ENCODE data around the gene CHURC1. TPM values are rescaled to one million over a fixed set of nuclear protein-coding genes. Genes with fewer than 3 reads are reported as not detected.

CHURC1 gene
- total RNA-seq, 1 donor from 2014 or later: 57.9 TPM

GRCh38 chr14:64971943-64972791 is 57.9 kb downstream of the CHURC1 start, which contains the start of gene RAB15:
Gene RAB15 (minus strand): TSS chr14:64972336. CDS start chr14:64972076, 260 bp downstream.
- TF ChIP-seq POLR2A (IDR thresholded peaks at IDR 0.05): no peak
- no peak for TF ChIP-seq POLR2AphosphoS5 (IDR thresholded peaks at IDR 0.05; ENCODE audit: insufficient read depth in 1 of 2, low read depth in 1 of 2)
- TF ChIP-seq, protein P1, sequence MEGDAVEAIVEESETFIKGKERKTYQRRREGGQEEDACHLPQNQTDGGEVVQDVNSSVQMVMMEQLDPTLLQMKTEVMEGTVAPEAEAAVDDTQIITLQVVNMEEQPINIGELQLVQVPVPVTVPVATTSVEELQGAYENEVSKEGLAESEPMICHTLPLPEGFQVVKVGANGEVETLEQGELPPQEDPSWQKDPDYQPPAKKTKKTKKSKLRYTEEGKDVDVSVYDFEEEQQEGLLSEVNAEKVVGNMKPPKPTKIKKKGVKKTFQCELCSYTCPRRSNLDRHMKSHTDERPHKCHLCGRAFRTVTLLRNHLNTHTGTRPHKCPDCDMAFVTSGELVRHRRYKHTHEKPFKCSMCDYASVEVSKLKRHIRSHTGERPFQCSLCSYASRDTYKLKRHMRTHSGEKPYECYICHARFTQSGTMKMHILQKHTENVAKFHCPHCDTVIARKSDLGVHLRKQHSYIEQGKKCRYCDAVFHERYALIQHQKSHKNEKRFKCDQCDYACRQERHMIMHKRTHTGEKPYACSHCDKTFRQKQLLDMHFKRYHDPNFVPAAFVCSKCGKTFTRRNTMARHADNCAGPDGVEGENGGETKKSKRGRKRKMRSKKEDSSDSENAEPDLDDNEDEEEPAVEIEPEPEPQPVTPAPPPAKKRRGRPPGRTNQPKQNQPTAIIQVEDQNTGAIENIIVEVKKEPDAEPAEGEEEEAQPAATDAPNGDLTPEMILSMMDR (IDR thresholded peaks at IDR 0.05): no peak
- intact Hi-C loops (cut with DNase I): no loop called here
- H3K27ac ChIP-seq: peak within 1 kb of the TSS; percentile 67
- H3K36me3 ChIP-seq: no peaks in the 10 kb centered on the region
- no peaks in the 10 kb centered on the region for H3K27me3 ChIP-seq
- H3K9me3 ChIP-seq: no peaks in the 10 kb centered on the region
- peaks cover 17% of the 10 kb centered on the region for H3K4me1 ChIP-seq
- H3K4me3 ChIP-seq: peak within 1 kb of the TSS; percentile 74 to 76
- no peak for DNase-seq (ENCODE audit: extremely low spot score in 2 of 2)

GRCh38 chr14:64973026-64973442 is 58.8 kb downstream of the CHURC1 start:
- intact Hi-C loops (cut with DNase I): no loop called here
- no peaks in the 10 kb centered on the region for H3K27me3 ChIP-seq
- H3K4me3 ChIP-seq: peak overlapping the region in 1 of 2 donors; percentile 76
- no peaks in the 10 kb centered on the region for H3K36me3 ChIP-seq
- no peak for DNase-seq (ENCODE audit: extremely low spot score in 2 of 2)
- TF ChIP-seq, protein P1 (IDR thresholded peaks at IDR 0.05): no peak
- no peak for TF ChIP-seq POLR2A (IDR thresholded peaks at IDR 0.05)
- TF ChIP-seq POLR2AphosphoS5 (IDR thresholded peaks at IDR 0.05; ENCODE audit: insufficient read depth in 1 of 2, low read depth in 1 of 2): no peak
- H3K9me3 ChIP-seq: no peaks in the 10 kb centered on the region
- H3K27ac ChIP-seq: no peak overlapping the region
- H3K4me1 ChIP-seq: peaks cover 17% of the 10 kb centered on the region

DNA sequence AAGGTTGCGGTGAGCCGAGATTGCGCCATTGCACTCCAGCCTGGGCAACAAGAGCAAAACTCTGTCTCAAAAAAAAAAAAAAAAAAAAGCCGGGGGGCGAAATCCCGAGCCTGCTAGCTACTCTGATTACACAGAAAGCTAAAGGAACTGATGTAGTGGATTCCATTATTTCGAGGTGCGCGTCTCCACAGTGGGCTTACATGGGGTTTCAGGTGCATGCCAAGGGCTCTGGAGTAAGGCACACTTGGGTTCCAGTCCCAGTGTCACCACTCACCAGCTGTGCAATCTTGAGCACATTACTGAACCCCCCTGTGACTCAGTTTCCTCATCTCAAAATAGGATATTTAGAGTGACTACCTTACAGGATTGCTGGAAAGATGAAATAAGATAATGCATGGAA is 59.6 kb downstream of the CHURC1 start:
- no peak for TF ChIP-seq POLR2AphosphoS5 (IDR thresholded peaks at IDR 0.05; ENCODE audit: insufficient read depth in 1 of 2, low read depth in 1 of 2)
- no peak for TF ChIP-seq POLR2A (IDR thresholded peaks at IDR 0.05)
- TF ChIP-seq, protein P1 (IDR thresholded peaks at IDR 0.05): no peak
- no peaks in the 10 kb centered on the region for H3K36me3 ChIP-seq
- intact Hi-C loops (cut with DNase I): no loop called here
- H3K27ac ChIP-seq: no peak overlapping the region
- no peak overlapping the region for H3K4me3 ChIP-seq
- no peaks in the 10 kb centered on the region for H3K27me3 ChIP-seq
- no peaks in the 10 kb centered on the region for H3K9me3 ChIP-seq
- no peak for DNase-seq (ENCODE audit: extremely low spot score in 2 of 2)
- H3K4me1 ChIP-seq: peaks cover 17% of the 10 kb centered on the region

GRCh38 chr14:64974563-64974962 is 60.3 kb downstream of the CHURC1 start:
- Histone ChIP-seq H3K4me3 (no peak overlapping the region), H3K36me3 (no peaks in the 10 kb centered on the region), H3K9me3 (no peaks in the 10 kb centered on the region), H3K27ac (no peak overlapping the region), H3K27me3 (no peaks in the 10 kb centered on the region), H3K4me1 (peaks cover 17% of the 10 kb centered on the region)
- intact Hi-C loops (cut with DNase I): no loop called here
- no peak for DNase-seq (ENCODE audit: extremely low spot score in 2 of 2)
- TF ChIP-seq, protein P1 (IDR thresholded peaks at IDR 0.05): no peak

Measured in vagina (tissue), 2 donors.